SU-DHL-6 (cell line): ENCODE results near the gene PGLYRP2.

Source experiments
- H2AFZ ChIP-seq: fragments of 200-600 bp; sonication (generic); 2 replicates; pipeline ENCODE4 v1.6.1; 2014; ENCODE audit warnings: low read depth, mild to moderate bottlenecking, moderate library complexity, mixed read lengths, antibody characterized with exemption, low read length; ENCODE audit not compliant: severe bottlenecking
- H3F3A ChIP-seq: fragments of 200-600 bp; shearing (Covaris generic); 2 replicates; pipeline ENCODE4 v1.6.0; 2016; ENCODE audit warnings: antibody characterized with exemption, mild to moderate bottlenecking; ENCODE audit not compliant: insufficient read depth
- H3K27ac ChIP-seq: fragments of 200-600 bp; sonication (generic); 2 replicates; pipeline ENCODE4 v1.5.1; 2016; ENCODE audit warnings: low read depth, mild to moderate bottlenecking, low read length, moderate library complexity, mixed read lengths
- H3K27me3 ChIP-seq: fragments of 200-600 bp; sonication (generic), shearing (Covaris generic); 2 replicates; pipeline ENCODE4 v1.6.0; 2014; ENCODE audit warnings: mild to moderate bottlenecking, low read length
- H3K36me3 ChIP-seq: fragments of 200-600 bp; sonication (generic); 2 replicates; pipeline ENCODE4 v1.6.1; 2014; ENCODE audit warnings: mild to moderate bottlenecking, low read length, mixed read lengths
- H3K4me2 ChIP-seq: fragments of 300-600, 200-600 bp; shearing (Covaris generic), sonication (generic); 2 replicates; pipeline ENCODE4 v1.6.0; 2014; ENCODE audit warnings: low read length, low read depth, mild to moderate bottlenecking; ENCODE audit not compliant: poor library complexity, severe bottlenecking
- H3K4me3 ChIP-seq: fragments of 200-600 bp; sonication (generic); 2 replicates; pipeline ENCODE4 v1.5.1; 2014; ENCODE audit warnings: antibody characterized with exemption, low read length, mild to moderate bottlenecking, mixed read lengths; ENCODE audit not compliant: insufficient read depth, poor library complexity, severe bottlenecking
- H3K79me2 ChIP-seq: fragments of 200-600 bp; sonication (generic); 2 replicates; pipeline ENCODE4 v1.6.1; 2014; ENCODE audit warnings: mild to moderate bottlenecking, low read length, moderate library complexity; ENCODE audit not compliant: insufficient read depth
- H3K9ac ChIP-seq: fragments of 200-600 bp; sonication (generic); 2 replicates; pipeline ENCODE4 v1.7.0; 2014; ENCODE audit warnings: mild to moderate bottlenecking, low read length
- H3K9me2 ChIP-seq: fragments of 200-600 bp; sonication (generic); replicated peaks from 2 replicates; pipeline ENCODE4 v1.6.1; 2014; ENCODE audit warnings: low read length; ENCODE audit not compliant: insufficient read depth
- H3K9me3 ChIP-seq: fragments of 200-600 bp; sonication (generic); 2 replicates; pipeline ENCODE4 v1.6.1; 2014; ENCODE audit warnings: low read length, mixed read lengths; ENCODE audit not compliant: insufficient read depth
- H4K20me1 ChIP-seq: fragments of 200-600 bp; sonication (generic); 2 replicates; pipeline ENCODE4 v1.6.1; 2014; ENCODE audit warnings: low read depth, mild to moderate bottlenecking, antibody characterized with exemption, low read length, moderate library complexity, mixed read lengths
- CTCF ChIP-seq: fragments of 200-600 bp; sonication (generic); IDR thresholded peaks from one replicate; pipeline ENCODE4 v1.5.1; 2017; ENCODE audit warnings: antibody characterized with exemption, mild to moderate bottlenecking, low read length, moderate library complexity; ENCODE audit not compliant: insufficient read depth, poor library complexity, severe bottlenecking
- EZH2phosphoT487 ChIP-seq: fragments of 200-600 bp; sonication (generic), shearing (Covaris generic); conservative IDR thresholded peaks from 2 replicates; pipeline ENCODE4 v1.6.1; 2018; ENCODE audit warnings: mild to moderate bottlenecking, antibody characterized with exemption, low read length, moderate library complexity, mixed read lengths

The PGLYRP2 gene

GRCh38 chr19:15502264-15502663 is 23.0 kb upstream of the PGLYRP2 start:
- TF ChIP-seq EZH2phosphoT487 (no peak), CTCF (no peak)
- no peaks in the 10 kb centered on the region for H3K36me3 ChIP-seq
- H3K79me2 ChIP-seq: no peaks in the 10 kb centered on the region
- no peak overlapping the region for H3K4me2 ChIP-seq
- H3K9me3 ChIP-seq: no peaks in the 10 kb centered on the region
- H4K20me1 ChIP-seq: no peaks in the 10 kb centered on the region
- no peaks in the 10 kb centered on the region for H3F3A ChIP-seq
- no peaks in the 10 kb centered on the region for H3K27me3 ChIP-seq
- no peak overlapping the region for H3K27ac ChIP-seq
- no peak overlapping the region for H3K9ac ChIP-seq
- H3K4me3 ChIP-seq: no peak overlapping the region
- H2AFZ ChIP-seq: no peak overlapping the region
- no peaks in the 10 kb centered on the region for H3K9me2 ChIP-seq

GRCh38 chr19:15501596-15501995 is 22.3 kb upstream of the PGLYRP2 start:
- H3K27me3 ChIP-seq: no peaks in the 10 kb centered on the region
- no peak overlapping the region for H3K4me2 ChIP-seq
- TF ChIP-seq CTCF: no peak
- TF ChIP-seq EZH2phosphoT487: no peak

GRCh38 chr19:15498910-15499309 is 19.6 kb upstream of the PGLYRP2 start:
- no peak overlapping the region for H3K4me3 ChIP-seq
- TF ChIP-seq CTCF: no peak
- no peak for TF ChIP-seq EZH2phosphoT487
- no peak overlapping the region for H2AFZ ChIP-seq

More at GRCh38 chr19:15501596-15501995, 22.3 kb upstream of the PGLYRP2 start:
- Histone ChIP-seq H3K36me3 (no peaks in the 10 kb centered on the region), H3F3A (no peaks in the 10 kb centered on the region), H3K4me3 (no peak overlapping the region), H2AFZ (no peak overlapping the region), H3K9ac (no peak overlapping the region), H3K9me3 (no peaks in the 10 kb centered on the region), H3K79me2 (no peaks in the 10 kb centered on the region), H4K20me1 (no peaks in the 10 kb centered on the region), H3K27ac (no peak overlapping the region), H3K9me2 (no peaks in the 10 kb centered on the region)

More at GRCh38 chr19:15498910-15499309, 19.6 kb upstream of the PGLYRP2 start:
- no peaks in the 10 kb centered on the region for H3K79me2 ChIP-seq
- no peaks in the 10 kb centered on the region for H3F3A ChIP-seq
- H3K27ac ChIP-seq: no peak overlapping the region
- H3K27me3 ChIP-seq: no peaks in the 10 kb centered on the region
- H3K9me3 ChIP-seq: no peaks in the 10 kb centered on the region
- H3K9me2 ChIP-seq: no peaks in the 10 kb centered on the region
- H3K4me2 ChIP-seq: no peak overlapping the region
- no peaks in the 10 kb centered on the region for H4K20me1 ChIP-seq
- no peak overlapping the region for H3K9ac ChIP-seq
- no peaks in the 10 kb centered on the region for H3K36me3 ChIP-seq
